Subcutaneous adipose tissue (tissue), 4 donors: ENCODE measurements around the gene ADGRG4. TPM values are rescaled to one million over a fixed set of nuclear protein-coding genes. Genes with fewer than 3 reads are reported as not detected.
"Not testable (repeated sequence)": the region's sequence is repeated elsewhere in the genome, so short reads cannot be mapped to it uniquely, and the experiment has no call there.

Experiments
- CTCF ChIP-seq: fragments of 450-650 bp; IDR thresholded peaks from one replicate; pipeline ENCODE4 v1.5.1; 2016; ENCODE audit warnings: low read depth, mild to moderate bottlenecking, control low read depth, antibody characterized with exemption, moderate library complexity
- total RNA-seq, 4 donors: library from RNA; depleted of rRNA; stranded (reverse); fragments of >200 nt; gene quantifications; one replicate each; pipeline ENCODE4 v1.1.0, GENCODE V29; 2016

The ADGRG4 gene, protein sequence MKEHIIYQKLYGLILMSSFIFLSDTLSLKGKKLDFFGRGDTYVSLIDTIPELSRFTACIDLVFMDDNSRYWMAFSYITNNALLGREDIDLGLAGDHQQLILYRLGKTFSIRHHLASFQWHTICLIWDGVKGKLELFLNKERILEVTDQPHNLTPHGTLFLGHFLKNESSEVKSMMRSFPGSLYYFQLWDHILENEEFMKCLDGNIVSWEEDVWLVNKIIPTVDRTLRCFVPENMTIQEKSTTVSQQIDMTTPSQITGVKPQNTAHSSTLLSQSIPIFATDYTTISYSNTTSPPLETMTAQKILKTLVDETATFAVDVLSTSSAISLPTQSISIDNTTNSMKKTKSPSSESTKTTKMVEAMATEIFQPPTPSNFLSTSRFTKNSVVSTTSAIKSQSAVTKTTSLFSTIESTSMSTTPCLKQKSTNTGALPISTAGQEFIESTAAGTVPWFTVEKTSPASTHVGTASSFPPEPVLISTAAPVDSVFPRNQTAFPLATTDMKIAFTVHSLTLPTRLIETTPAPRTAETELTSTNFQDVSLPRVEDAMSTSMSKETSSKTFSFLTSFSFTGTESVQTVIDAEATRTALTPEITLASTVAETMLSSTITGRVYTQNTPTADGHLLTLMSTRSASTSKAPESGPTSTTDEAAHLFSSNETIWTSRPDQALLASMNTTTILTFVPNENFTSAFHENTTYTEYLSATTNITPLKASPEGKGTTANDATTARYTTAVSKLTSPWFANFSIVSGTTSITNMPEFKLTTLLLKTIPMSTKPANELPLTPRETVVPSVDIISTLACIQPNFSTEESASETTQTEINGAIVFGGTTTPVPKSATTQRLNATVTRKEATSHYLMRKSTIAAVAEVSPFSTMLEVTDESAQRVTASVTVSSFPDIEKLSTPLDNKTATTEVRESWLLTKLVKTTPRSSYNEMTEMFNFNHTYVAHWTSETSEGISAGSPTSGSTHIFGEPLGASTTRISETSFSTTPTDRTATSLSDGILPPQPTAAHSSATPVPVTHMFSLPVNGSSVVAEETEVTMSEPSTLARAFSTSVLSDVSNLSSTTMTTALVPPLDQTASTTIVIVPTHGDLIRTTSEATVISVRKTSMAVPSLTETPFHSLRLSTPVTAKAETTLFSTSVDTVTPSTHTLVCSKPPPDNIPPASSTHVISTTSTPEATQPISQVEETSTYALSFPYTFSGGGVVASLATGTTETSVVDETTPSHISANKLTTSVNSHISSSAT (N-terminal part only)
- under 1 TPM; under 0.01 to 0.33 (median 0.08) TPM for total RNA-seq

- not testable (repeated sequence) for TF ChIP-seq CTCF
Measured at GRCh38 chrX:136300721-136301120, at the start of gene ADGRG4. Gene ADGRG4, plus strand, starts transcription at chrX:136300963. Its CDS starts 7,815 bp downstream, at chrX:136308778.

DNA sequence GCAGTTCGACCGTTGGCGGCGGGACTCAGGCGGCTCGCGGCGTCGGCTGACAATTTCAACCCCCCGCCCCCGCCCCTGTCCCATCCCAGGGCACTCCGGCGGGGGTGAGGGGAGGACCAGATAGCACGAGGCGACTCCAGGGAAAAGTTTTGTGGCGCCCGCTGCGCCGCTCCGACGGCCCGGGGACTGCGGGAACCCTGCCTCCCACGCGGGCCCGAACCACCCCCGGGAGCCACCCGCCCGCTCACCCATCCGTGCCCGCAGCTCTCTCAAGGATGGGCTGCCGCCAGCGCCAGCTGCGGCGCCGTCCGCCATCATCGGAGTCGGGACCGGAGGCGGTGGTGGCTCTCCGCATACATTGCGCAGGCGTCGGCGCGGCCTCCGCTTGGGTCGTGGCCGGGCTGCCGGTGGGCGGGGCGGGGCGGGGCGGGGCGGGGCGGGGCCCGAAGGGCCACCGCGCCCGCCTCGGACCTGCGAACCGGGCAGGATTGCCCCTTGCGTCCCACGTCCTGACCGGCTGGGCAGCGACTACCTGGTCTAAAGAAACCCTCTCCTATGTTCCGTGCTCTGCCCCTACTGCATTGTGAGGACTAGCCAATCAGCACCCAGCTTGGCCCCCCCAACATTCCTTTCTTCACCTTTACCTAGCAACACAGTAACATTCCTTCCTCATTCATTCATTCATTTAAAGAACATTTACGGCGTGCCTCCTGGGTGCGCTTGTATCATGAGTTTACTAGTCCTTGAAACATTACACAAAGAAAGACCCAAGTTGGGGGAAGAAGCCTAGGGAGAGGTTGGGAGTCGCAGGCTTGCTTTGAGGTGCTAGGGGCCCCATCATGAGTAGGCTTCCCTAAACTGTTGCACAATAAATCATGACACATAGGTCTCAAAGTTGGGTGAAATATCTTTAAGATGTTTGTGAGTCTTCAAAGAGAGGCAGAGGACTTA is 49.4 kb upstream of the ADGRG4 start, which contains the start of gene MAP7D3:
Gene MAP7D3 (minus strand): TSS at position 360 of the 951 bp plus-strand sequence. CDS start 42 bp downstream, at position 318.
- TF ChIP-seq CTCF = no peak

- no peak for TF ChIP-seq CTCF
Measured at GRCh38 chrX:136255541-136255940, 45.2 kb upstream of the ADGRG4 start.

- TF ChIP-seq CTCF = no peak
Measured at GRCh38 chrX:136256026-136256425, 44.7 kb upstream of the ADGRG4 start.

- TF ChIP-seq CTCF = no peak
Measured at GRCh38 chrX:136258951-136259350, 41.8 kb upstream of the ADGRG4 start.

GRCh38 chrX:136259543-136259942 is 41.2 kb upstream of the ADGRG4 start:
- no peak for TF ChIP-seq CTCF
